Chondrocyte (in vitro differentiated cells): ENCODE data around the gene GALNT10. TPM values are rescaled to one million over a fixed set of nuclear protein-coding genes. Genes with fewer than 3 reads are reported as not detected.

ENCODE experiments used
- DNase-seq: peaks from one replicate; pipeline ENCODE4 v3.0.0; 2021; ENCODE audit warnings: mixed read lengths, low spot score
- H3K27ac Mint-ChIP-seq: one replicate; pipeline ENCODE4 v1.8.0; 2021; ENCODE audit warnings: mild to moderate bottlenecking, moderate library complexity, mixed read lengths; ENCODE audit not compliant: unreplicated experiment
- H3K27me3 Mint-ChIP-seq: 2 replicates; pipeline ENCODE4 v1.8.0; 2021; ENCODE audit warnings: low read depth, mixed read lengths
- H3K36me3 Mint-ChIP-seq: 2 replicates; pipeline ENCODE4 v1.8.0; 2021; ENCODE audit warnings: low read depth, mixed read lengths
- H3K4me1 Mint-ChIP-seq: 2 replicates; pipeline ENCODE4 v1.8.0; 2021; ENCODE audit warnings: low read depth, mild to moderate bottlenecking, mixed read lengths
- H3K4me3 Mint-ChIP-seq: one replicate; pipeline ENCODE4 v1.8.0; 2021; ENCODE audit warnings: mild to moderate bottlenecking, moderate library complexity, mixed read lengths; ENCODE audit not compliant: unreplicated experiment
- H3K9me3 Mint-ChIP-seq: 2 replicates; pipeline ENCODE4 v1.8.0; 2021; ENCODE audit warnings: low read depth, mixed read lengths
- CTCF ChIP-seq: fragments of 200-600 bp; sonication (generic); IDR thresholded peaks from 2 replicates; pipeline ENCODE4 v1.5.0; 2021; ENCODE audit warnings: antibody characterized with exemption, mild to moderate bottlenecking, moderate library complexity
- total RNA-seq: library from RNA; stranded (reverse); gene quantifications from 3 replicates; pipeline ENCODE4 v1.2.1, GENCODE V29; 2021

The GALNT10 gene
- total RNA-seq, 1 donor from 2014 or later, result 155 TPM

- H3K9me3 Mint-ChIP-seq, result no peaks in the 10 kb centered on the region
- no peaks in the 10 kb centered on the region for H3K27me3 Mint-ChIP-seq
- H3K4me1 Mint-ChIP-seq, result peaks cover 24% of the 10 kb centered on the region
- peak overlapping the region; percentile 64 for H3K27ac Mint-ChIP-seq
- peaks cover 53% of the 10 kb centered on the region for H3K36me3 Mint-ChIP-seq
- no peak overlapping the region for H3K4me3 Mint-ChIP-seq
- TF ChIP-seq CTCF, result no peak
- no peak for DNase-seq
These were observed 144.5 kb downstream of the GALNT10 start for GRCh38 chr5:154335065-154335448.

DNA sequence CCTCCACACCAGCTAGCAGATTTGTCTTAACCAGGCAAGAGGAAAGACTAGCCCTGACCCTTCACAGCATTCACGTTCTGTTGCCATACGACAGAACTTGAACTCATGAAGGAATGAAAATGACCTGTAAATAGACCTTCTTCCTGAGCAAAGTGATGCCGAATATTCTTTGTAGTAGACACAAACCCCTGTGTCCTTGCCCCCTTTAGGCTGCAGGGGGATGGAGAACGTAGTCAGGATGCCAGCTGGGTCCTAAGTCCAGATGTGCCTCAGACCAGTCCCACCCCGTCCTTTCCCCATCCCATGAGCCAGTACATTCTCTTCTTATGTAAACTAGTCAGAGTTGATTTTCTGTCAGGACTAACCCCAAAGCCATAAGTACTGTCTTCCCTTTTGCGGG lies 151.1 kb downstream of the GALNT10 start:
- Mint-ChIP-seq H3K9me3 (no peaks in the 10 kb centered on the region), H3K27me3 (no peaks in the 10 kb centered on the region), H3K36me3 (peaks cover 23% of the 10 kb centered on the region), H3K4me3 (no peak overlapping the region), H3K4me1 (peaks cover 16% of the 10 kb centered on the region), H3K27ac (no peak overlapping the region)
- DNase-seq, result no peak
- no peak for TF ChIP-seq CTCF

DNA sequence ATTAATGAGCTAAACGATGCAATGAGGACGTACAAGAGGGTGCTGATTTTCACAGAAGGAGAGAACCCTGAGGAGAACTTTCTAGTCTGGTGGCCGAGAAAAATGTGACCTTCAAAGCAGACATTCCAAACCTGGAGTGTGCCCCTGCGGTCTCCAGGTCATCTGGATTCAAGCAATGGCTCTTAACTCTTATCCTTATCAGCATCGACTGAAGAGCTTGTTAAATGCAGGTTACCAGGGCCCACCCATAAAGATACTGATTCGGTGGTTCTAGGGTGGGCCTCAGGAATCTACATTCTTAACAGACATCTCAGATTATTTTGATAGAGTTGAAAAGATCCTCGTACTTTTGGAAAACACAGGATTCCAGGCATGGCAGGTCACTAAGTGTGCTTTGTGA lies 151.7 kb downstream of the GALNT10 start:
- Mint-ChIP-seq H3K4me3 (no peak overlapping the region), H3K4me1 (peaks cover 19% of the 10 kb centered on the region), H3K27ac (no peak overlapping the region), H3K36me3 (peaks cover 21% of the 10 kb centered on the region), H3K27me3 (no peaks in the 10 kb centered on the region), H3K9me3 (no peaks in the 10 kb centered on the region)
- no peak for DNase-seq
- TF ChIP-seq CTCF, result no peak

GRCh38 chr5:154342963-154343362 lies 152.4 kb downstream of the GALNT10 start:
- Mint-ChIP-seq H3K4me1 (peaks cover 19% of the 10 kb centered on the region), H3K9me3 (no peaks in the 10 kb centered on the region)

DNA sequence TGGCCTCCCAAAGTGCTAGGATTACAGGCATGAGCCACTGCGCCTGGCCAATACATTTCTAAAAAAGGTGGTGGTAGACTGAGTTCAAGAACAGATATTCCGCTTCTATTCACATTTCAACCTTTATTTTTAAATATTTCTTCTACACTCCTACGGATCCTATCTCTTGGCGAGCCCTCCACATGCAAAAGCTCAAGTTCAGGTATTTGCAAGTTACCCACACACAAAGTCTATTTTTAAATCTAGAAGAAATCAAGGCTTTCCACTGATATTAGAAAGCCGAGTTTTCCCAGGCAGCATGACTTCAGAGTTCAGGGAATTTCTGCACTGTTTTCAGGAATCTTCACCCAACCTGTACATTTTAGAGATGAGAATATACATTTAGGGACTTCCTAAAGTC lies 153.9 kb downstream of the GALNT10 start:
- Mint-ChIP-seq H3K36me3 (peaks cover 3% of the 10 kb centered on the region), H3K4me3 (no peak overlapping the region), H3K9me3 (no peaks in the 10 kb centered on the region), H3K27ac (no peak overlapping the region), H3K4me1 (peaks cover 21% of the 10 kb centered on the region), H3K27me3 (no peaks in the 10 kb centered on the region)
- TF ChIP-seq CTCF, result no peak
- no peak for DNase-seq

More at GRCh38 chr5:154342963-154343362, 152.4 kb downstream of the GALNT10 start:
- no peak overlapping the region for H3K27ac Mint-ChIP-seq
- H3K4me3 Mint-ChIP-seq, result no peak overlapping the region
- peaks cover 13% of the 10 kb centered on the region for H3K36me3 Mint-ChIP-seq
- DNase-seq, result no peak
- no peaks in the 10 kb centered on the region for H3K27me3 Mint-ChIP-seq
- TF ChIP-seq CTCF, result no peak
